Renal pelvis (tissue), 3 donors: ENCODE data around the gene RNF114. TPM values are rescaled to one million over a fixed set of nuclear protein-coding genes. Genes with fewer than 3 reads are reported as not detected.

Source experiments
- polyA plus RNA-seq, 3 donors: library from polyadenylated mRNA; unstranded; fragments of 120-200 nt; gene quantifications; one replicate each; pipeline ENCODE4 v1.2.1, GENCODE V29; 2013; ENCODE audit not compliant: insufficient read length in 3 of 3

RNF114 gene
- polyA plus RNA-seq, 3 donors = 64.7 to 82.7 (median 80.5) TPM

Other genes starting within 250 kb of the RNF114 start
- 10 to 100 TPM; 46.5 to 51.9 (median 48.3) TPM for gene B4GALT5, start 222.5 kb upstream of the RNF114 start, polyA plus RNA-seq
- gene SLC9A8, start 123.6 kb upstream of the RNF114 start, polyA plus RNA-seq = 10 to 100 TPM in 2 of 3 donors, 1 to 10 TPM in 1; 9.3 to 12.8 (median 11.4) TPM
- gene SPATA2, start 20.9 kb upstream of the RNF114 start, polyA plus RNA-seq = 10 to 100 TPM in 2 of 3 donors, 1 to 10 TPM in 1; 9.6 to 10.8 (median 10.7) TPM
- gene SNAI1, start 46.6 kb downstream of the RNF114 start, polyA plus RNA-seq = 10 to 100 TPM; 12.8 to 16.6 (median 15.3) TPM
- gene UBE2V1, start 176.8 kb downstream of the RNF114 start, polyA plus RNA-seq = 100 to 1,000 TPM; 145 to 165 (median 150) TPM
- 10 to 100 TPM; 25.5 to 29.8 (median 28.0) TPM for gene PEDS1, start 217.3 kb downstream of the RNF114 start, polyA plus RNA-seq